Measurements from ENCODE around the gene IL22RA2.

DNA sequence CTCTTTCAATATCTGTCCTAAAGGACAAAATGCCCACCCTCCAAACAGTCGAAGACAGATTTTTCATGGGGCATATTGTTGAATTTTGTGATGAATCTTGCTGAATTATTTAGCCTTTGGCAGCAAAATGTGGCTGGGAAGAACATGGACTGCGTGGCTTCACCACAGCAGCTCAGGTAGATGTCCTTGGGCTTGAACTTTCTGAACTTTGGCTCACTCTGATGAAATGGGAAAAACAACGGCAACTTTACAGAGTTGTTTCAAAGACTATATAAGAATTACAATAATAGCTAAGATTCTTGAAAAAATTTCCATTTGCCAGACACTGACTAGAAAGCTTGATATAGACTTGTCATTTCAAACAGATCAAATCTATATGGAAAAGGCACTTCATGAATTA, 75.9 kb downstream of the IL22RA2 start:
- TF ChIP-seq, protein P1, sequence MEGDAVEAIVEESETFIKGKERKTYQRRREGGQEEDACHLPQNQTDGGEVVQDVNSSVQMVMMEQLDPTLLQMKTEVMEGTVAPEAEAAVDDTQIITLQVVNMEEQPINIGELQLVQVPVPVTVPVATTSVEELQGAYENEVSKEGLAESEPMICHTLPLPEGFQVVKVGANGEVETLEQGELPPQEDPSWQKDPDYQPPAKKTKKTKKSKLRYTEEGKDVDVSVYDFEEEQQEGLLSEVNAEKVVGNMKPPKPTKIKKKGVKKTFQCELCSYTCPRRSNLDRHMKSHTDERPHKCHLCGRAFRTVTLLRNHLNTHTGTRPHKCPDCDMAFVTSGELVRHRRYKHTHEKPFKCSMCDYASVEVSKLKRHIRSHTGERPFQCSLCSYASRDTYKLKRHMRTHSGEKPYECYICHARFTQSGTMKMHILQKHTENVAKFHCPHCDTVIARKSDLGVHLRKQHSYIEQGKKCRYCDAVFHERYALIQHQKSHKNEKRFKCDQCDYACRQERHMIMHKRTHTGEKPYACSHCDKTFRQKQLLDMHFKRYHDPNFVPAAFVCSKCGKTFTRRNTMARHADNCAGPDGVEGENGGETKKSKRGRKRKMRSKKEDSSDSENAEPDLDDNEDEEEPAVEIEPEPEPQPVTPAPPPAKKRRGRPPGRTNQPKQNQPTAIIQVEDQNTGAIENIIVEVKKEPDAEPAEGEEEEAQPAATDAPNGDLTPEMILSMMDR (IDR thresholded peaks at IDR 0.05) = no peak
- TF ChIP-seq POLR2A (IDR thresholded peaks at IDR 0.05) = no peak

Measured in tibial nerve (tissue), 3 donors.